GM18507 (cell line): Measurements from ENCODE around the gene HNF1A.
A peak's percentile ranks its signal among the peaks of the same experiment; 100 is the strongest.
"Not testable (repeated sequence)": the region's sequence is repeated elsewhere in the genome, so short reads cannot be mapped to it uniquely, and the experiment has no call there.

Experiments
- DNase-seq: peaks from one replicate; pipeline ENCODE4 v3.0.0; 2011; ENCODE audit warnings: low read depth; ENCODE audit not compliant: insufficient read length; ENCODE audit errors: extremely low spot score
- FAIRE-seq: peaks from 2 replicates; lab custom pipeline; 2011; peaks lifted over from hg19 to GRCh38; lab: Jason Lieb, UNC

HNF1A gene

GRCh38 chr12:121030576-121031212 is 52.4 kb downstream of the HNF1A start:
- DNase-seq = no peak
- no peak for FAIRE-seq

DNA sequence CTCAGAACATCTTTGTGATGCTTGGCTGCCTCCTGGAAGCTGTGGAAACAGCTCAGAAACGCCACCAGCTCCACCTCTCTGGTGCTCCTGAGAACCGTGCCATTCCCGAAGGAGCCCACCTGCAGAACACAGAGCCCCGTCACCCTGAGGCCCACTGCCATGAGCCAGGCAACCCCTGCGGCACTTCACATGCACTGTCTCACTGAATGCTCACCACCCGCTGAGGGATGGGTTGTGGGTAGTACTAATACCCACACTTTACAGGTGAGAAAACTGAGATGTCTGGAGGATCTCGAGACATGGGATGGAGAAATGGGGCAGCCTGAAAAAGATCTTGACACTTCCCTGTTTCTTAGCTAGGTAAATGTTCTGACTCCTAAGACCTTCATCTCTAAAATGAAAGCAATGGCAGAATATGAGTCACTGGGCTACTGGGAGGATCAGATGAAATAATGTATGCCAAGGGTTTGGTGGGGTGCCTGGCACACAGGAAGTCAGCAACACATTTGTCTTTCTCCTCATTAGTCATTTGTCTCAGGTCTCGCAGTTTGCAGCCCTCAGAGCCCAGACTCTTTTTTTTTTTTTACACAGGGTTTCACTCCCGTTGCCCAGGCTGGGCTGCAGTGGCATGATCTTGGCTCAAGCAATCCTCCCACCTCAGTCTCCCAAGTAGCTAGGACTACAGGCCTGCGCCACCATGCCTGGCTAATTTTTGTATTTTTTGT is 55.4 kb downstream of the HNF1A start:
- no peak for DNase-seq
- FAIRE-seq = peak; percentile 60

DNA sequence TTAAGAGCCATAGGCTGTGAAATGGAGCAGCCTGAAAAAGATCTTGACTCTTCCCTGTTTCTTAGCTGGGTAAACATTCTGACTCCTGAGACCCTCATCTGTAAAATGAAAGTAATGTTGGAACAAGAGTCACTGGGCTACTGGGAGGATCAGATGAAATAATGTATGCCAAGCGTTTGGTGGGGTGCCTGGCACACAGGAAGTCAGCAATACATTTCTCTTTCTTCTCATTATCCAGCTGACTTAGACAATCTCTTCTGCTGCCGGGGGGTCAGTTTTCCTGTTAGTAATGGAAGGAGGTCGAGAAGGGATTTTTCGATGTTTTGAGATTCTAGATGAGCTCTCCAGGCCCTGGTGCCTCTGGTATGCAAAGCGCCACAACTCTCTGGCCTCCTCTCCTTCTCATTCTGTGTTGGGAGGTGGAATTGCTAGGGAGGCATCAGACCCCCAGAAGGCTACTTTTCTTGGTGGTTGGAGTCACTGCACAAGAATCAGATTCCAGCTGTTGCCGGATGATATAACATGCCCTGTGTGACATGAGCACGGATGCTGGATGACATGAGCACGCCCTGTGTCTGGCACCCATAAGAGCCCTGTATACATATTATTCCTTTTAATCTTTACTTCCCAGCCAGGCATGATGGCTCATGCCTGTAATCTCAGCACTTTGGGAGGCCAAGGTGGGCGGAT is 56.4 kb downstream of the HNF1A start:
- no peak for FAIRE-seq
- DNase-seq = no peak

DNA sequence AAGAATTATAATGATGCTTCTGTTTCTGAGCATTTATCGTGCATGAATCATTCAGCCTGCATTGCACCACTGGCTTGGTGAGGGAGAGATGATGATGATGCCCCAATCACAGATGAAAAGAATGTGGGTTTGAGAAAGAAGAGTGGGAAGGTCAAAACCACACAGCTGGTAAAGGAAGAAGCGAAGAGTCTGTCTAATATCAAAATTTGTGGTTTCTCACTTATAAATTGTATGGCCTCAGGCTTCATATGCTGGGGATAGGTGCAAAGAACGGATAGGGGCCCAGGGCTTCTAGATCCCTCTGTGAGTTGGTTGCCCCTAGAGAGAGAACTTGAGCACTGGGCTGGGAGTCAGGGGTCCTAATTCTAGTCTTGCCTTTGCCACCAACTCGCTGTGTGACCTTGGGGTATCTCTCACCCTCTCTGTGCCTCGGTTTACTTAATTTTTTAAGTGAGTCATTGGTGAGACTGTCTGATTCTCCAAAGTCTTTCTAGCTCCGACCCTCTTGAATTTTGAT is 58.5 kb downstream of the HNF1A start:
- FAIRE-seq (no peak), DNase-seq (no peak)

GRCh38 chr12:121038861-121039668 is 60.7 kb downstream of the HNF1A start, which contains the start of gene OASL:
TSS of gene OASL (minus strand) at chr12:121039246. CDS start at chr12:121038971, 275 bp downstream.
- DNase-seq = peak; percentile 39
- FAIRE-seq = peak; percentile 87

- DNase-seq (no peak), FAIRE-seq (no peak)
These were observed 64.7 kb downstream of the HNF1A start for GRCh38 chr12:121043067-121043466.

- not testable (repeated sequence) for FAIRE-seq, DNase-seq
These were observed 69.1 kb downstream of the HNF1A start for GRCh38 chr12:121047400-121047799.

- no peak for FAIRE-seq
These were observed 70.1 kb downstream of the HNF1A start for GRCh38 chr12:121048442-121048841.

DNA sequence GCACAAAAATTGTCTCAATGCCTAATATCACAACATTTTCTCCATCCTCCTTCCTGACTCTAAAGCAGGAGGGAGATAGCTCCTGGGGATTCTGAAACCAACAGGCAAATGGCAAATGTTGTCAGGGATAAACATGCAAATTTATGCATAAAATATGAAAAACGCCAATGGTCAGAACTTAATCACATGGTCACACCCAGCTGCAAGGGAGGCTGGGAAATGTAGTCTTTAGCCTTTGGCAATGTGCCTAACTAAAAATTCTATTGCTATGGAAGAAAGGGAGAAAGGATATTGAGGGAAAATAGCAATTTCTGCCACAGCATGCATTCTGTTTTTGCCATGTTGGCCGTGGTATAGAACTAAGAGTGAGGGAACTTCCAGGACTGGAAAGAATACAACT is 72.4 kb downstream of the HNF1A start:
- FAIRE-seq (no peak), DNase-seq (no peak)

More at GRCh38 chr12:121048442-121048841, 70.1 kb downstream of the HNF1A start:
- DNase-seq = no peak
